Choroid plexus epithelial cell (primary cell): Measurements from ENCODE around the gene KIF5A.
"Not testable (repeated sequence)": the region's sequence is repeated elsewhere in the genome, so short reads cannot be mapped to it uniquely, and the experiment has no call there.

ENCODE experiments used
- DNase-seq: peaks from one replicate; pipeline ENCODE4 v3.0.0-alpha.2; 2010; ENCODE audit warnings: low read depth
- H3K4me3 ChIP-seq: 2 replicates; pipeline ENCODE4 v1.5.1; 2011; ENCODE audit warnings: low read depth, mild to moderate bottlenecking, control low read depth, low read length, moderate library complexity
- CTCF ChIP-seq: conservative IDR thresholded peaks from 2 replicates; pipeline ENCODE4 v1.5.1; 2011; ENCODE audit warnings: low read depth, mild to moderate bottlenecking, control low read depth, inconsistent platforms, low read length, moderate library complexity

KIF5A gene

DNA sequence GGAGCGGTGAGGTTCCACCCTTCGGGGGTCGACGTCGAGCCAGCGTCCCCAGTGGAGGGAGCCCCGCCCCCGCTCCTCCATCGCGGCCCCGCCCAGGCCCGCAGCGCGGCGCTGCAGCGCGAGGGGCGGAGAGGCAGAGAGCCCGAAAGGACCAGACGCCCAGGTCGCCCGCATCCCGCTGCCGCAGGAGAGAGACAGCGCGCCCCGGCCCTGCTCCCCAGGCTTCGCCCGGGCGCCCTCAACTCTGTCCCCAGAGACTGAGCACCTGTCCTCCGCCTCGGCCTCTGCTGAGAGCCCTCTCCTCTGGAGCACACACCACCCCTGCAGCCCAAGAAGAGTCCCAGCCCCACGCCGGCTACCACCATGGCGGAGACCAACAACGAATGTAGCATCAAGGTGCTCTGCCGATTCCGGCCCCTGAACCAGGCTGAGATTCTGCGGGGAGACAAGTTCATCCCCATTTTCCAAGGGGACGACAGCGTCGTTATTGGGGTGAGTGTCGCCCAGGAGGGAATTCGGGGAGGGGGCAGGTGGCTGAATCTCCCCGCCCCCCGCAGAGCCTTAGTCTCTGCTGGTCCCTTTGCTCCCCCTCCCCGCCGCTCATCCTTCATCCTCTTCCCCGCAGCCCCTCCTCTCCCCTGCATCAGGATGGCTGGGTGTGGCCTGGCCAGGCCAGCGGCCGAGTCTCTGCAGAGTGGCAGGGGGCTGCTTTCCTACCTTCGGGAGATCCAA, at the start of gene KIF5A:
Gene KIF5A, plus strand, starts transcription at position 136 of the 732 bp plus-strand sequence. Its CDS starts 228 bp downstream, at position 364.
- DNase-seq = no peak
- no peak for TF ChIP-seq CTCF
- peak within 1 kb of the TSS; percentile 42 for H3K4me3 ChIP-seq

DNA sequence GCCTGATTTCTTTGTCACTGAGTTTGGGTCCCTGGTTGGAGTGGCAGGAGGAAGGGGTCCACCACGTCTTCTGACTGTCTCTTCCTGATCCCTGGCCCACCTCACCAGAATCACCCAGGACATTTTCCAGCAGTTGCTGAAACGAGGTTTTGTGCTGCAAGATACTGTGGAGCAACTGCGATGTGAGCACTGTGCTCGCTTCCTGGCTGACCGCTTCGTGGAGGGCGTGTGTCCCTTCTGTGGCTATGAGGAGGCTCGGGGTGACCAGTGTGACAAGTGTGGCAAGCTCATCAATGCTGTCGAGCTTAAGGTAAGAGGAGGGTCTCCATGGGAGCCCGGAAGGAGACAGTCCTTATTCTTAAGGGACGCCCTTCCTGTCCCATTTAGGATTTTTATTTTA, 49.6 kb upstream of the KIF5A start:
- no peak for TF ChIP-seq CTCF
- DNase-seq = no peak
- no peak overlapping the region for H3K4me3 ChIP-seq

GRCh38 chr12:57502311-57502969, 47.4 kb upstream of the KIF5A start:
- H3K4me3 ChIP-seq, DNase-seq: not testable (repeated sequence)

DNA sequence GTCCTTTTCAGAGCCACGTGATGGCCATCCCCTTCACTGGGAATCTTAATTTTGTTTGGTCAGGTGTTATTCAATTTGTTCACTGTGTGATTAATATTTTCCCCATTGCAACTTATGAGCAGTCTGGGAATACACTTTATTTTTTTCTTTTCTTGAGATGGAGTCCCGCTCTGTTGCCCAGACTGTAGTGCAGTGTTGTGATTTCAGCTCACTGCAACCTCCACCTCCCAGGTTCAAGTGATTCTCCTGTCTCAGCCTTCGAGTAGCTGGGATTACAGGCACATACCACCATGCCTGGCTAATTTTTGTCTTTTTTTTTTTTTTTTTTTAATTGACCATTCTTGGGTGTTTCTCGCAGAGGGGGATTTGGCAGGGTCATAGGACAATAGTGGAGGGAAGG, 43.3 kb upstream of the KIF5A start:
- not testable (repeated sequence) for H3K4me3 ChIP-seq, DNase-seq

DNA sequence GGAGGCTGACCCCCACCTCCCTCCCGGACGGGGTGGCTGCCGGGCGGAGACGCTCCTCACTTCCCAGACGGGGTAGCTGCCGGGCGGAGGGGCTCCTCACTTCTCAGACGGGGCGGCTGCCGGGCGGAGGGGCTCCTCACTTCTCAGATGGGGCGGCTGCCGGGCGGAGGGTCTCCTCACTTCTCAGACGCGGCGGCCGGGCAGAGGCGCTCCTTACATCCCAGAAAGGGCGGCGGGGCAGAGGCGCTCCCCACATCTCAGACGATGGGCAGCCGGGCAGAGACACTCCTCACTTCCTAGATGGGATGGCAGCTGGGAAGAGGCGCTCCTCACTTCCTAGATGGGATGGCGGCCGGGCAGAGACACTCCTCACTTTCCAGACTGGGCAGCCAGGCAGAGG, 42.0 kb upstream of the KIF5A start:
- H3K4me3 ChIP-seq, DNase-seq: not testable (repeated sequence)

DNA sequence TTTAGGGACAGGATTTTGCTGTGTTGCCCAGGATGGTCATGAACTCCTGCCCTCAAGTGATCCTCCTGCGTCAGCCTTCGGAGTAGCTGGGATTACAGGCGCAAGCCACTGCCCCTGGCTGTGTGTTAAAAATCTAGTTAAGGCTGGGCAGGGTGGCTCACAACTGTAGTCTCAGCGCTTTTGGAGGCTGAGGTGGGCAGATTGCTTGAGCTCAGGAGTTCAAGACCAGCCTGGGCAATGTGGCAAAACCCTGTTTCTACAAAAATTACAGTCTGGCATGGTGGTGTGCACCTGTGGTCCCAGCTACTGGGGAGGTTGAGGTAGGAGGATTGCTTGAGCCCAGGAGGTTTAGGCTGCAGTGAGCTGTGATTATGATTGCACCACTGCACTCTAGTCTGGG, 38.7 kb upstream of the KIF5A start:
- TF ChIP-seq CTCF = no peak
- DNase-seq = no peak
- H3K4me3 ChIP-seq = no peak overlapping the region

DNA sequence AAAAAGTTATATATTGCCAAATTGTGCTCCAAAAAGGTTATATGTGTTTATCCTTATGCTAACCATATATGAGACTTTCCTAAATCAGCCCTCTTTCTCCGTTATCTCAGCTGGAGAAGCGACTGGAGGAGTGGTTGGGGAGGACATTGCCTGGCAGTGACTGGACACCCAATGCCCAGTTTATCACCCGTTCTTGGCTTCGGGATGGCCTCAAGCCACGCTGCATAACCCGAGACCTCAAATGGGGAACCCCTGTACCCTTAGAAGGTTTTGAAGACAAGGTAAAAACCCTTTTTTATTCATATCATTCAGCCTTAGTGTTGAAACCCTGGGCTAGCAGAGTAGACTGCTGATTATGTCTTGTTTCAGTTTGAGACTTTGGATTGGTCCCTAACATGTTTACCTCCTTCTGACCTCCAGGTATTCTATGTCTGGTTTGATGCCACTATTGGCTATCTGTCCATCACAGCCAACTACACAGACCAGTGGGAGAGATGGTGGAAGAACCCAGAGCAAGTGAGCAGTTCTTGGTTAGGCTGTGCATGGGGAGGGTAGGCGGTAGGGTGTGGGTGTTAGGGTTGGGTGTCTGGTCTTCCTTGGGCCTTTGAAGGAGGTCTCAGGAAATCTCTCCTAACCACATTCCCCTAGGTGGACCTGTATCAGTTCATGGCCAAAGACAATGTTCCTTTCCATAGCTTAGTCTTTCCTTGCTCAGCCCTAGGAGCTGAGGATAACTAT, 38.1 kb upstream of the KIF5A start:
- no peak for DNase-seq
- H3K4me3 ChIP-seq = no peak overlapping the region
- TF ChIP-seq CTCF = no peak

- TF ChIP-seq CTCF = no peak
- H3K4me3 ChIP-seq = no peak overlapping the region
- DNase-seq = no peak
Observed at GRCh38 chr12:57512665-57513064, 37.2 kb upstream of the KIF5A start.
